Mesenchymal stem cell (in vitro differentiated cells and primary cell): ENCODE results near the gene OR8D1.

Experiments
- DNase-seq: peaks from one replicate; pipeline ENCODE4 v3.0.0-alpha.2; 2013
- H2AFZ ChIP-seq: one replicate; pipeline ENCODE4 v1.6.1; 2013; ENCODE audit warnings: low read depth, mild to moderate bottlenecking, control low read depth, inconsistent platforms, low read length, moderate library complexity
- H2AK5ac ChIP-seq: 2 replicates; pipeline ENCODE4 v1.6.1; 2013; ENCODE audit warnings: low read length, moderate library complexity, mild to moderate bottlenecking, inconsistent platforms; ENCODE audit not compliant: severe bottlenecking
- H2BK120ac ChIP-seq: one replicate; pipeline ENCODE4 v1.6.1; 2013; ENCODE audit warnings: low read depth, mild to moderate bottlenecking, inconsistent platforms, low read length, moderate library complexity
- H2BK12ac ChIP-seq, 2 experiments: one replicate each; pipeline ENCODE4 v1.6.1; 2013; ENCODE audit warnings: inconsistent platforms in 2 of 2, low read length in 2 of 2, mild to moderate bottlenecking in 2 of 2, moderate library complexity in 2 of 2, control low read depth in 1 of 2
- H2BK15ac ChIP-seq: one replicate; pipeline ENCODE4 v1.6.1; 2013; ENCODE audit warnings: mild to moderate bottlenecking, low read depth, inconsistent platforms; ENCODE audit not compliant: poor library complexity, severe bottlenecking
- H2BK5ac ChIP-seq: 2 replicates; pipeline ENCODE4 v1.6.1; 2013; ENCODE audit warnings: low read depth, mild to moderate bottlenecking, low read length, control low read depth, inconsistent platforms; ENCODE audit not compliant: poor library complexity, severe bottlenecking
- H3K14ac ChIP-seq, 2 experiments: one replicate each; pipeline ENCODE4 v1.6.1; 2013; ENCODE audit warnings: inconsistent platforms in 2 of 2, low read length in 2 of 2, control low read depth in 1 of 2, mild to moderate bottlenecking in 1 of 2, moderate library complexity in 1 of 2
- H3K18ac ChIP-seq, 2 experiments: one replicate each; pipeline ENCODE4 v1.6.1; 2013; ENCODE audit warnings: inconsistent platforms in 2 of 2, low read length in 2 of 2, control low read depth in 1 of 2, low read depth in 1 of 2, mild to moderate bottlenecking in 1 of 2
- H3K23ac ChIP-seq, 2 experiments: one replicate each; pipeline ENCODE4 v1.6.1; 2013; ENCODE audit warnings: inconsistent platforms in 2 of 2, low read length in 2 of 2, mild to moderate bottlenecking in 2 of 2, moderate library complexity in 2 of 2, control low read depth in 1 of 2
- H3K27ac ChIP-seq: 2 replicates; pipeline ENCODE4 v1.5.1; 2013; ENCODE audit warnings: mild to moderate bottlenecking, moderate library complexity, low read length, control low read depth, inconsistent platforms; ENCODE audit not compliant: poor library complexity, severe bottlenecking
- H3K27me3 ChIP-seq, 2 experiments: 2 replicates each; pipeline versions ENCODE4 v1.6.1 to v1.7.0; 2013; ENCODE audit warnings: low read length in 2 of 2, mild to moderate bottlenecking in 2 of 2, moderate library complexity in 2 of 2, control low read depth in 1 of 2, inconsistent platforms in 1 of 2; ENCODE audit not compliant: control insufficient read depth in 1 of 2, insufficient read depth in 1 of 2
- H3K36me3 ChIP-seq, 2 experiments: 2 replicates each; pipeline versions ENCODE4 v1.6.1 to v1.7.0; 2013; ENCODE audit warnings: low read length in 2 of 2, control low read depth in 1 of 2, inconsistent platforms in 1 of 2, low read depth in 1 of 2, mild to moderate bottlenecking in 1 of 2; ENCODE audit not compliant: insufficient read depth in 2 of 2, control insufficient read depth in 1 of 2
- H3K4ac ChIP-seq, 2 experiments: one replicate each; pipeline ENCODE4 v1.6.1; 2013; ENCODE audit warnings: inconsistent platforms in 2 of 2, low read length in 2 of 2, mild to moderate bottlenecking in 2 of 2, moderate library complexity in 2 of 2, control low read depth in 1 of 2, low read depth in 1 of 2
- H3K4me1 ChIP-seq: 2 replicates; pipeline ENCODE4 v1.6.1; 2013; ENCODE audit warnings: low read depth, low read length, control low read depth; ENCODE audit not compliant: control insufficient read depth, insufficient read depth
- H3K4me2 ChIP-seq: 2 replicates; pipeline ENCODE4 v1.6.1; 2013; ENCODE audit warnings: low read length, mild to moderate bottlenecking, inconsistent platforms; ENCODE audit not compliant: poor library complexity, severe bottlenecking
- H3K4me3 ChIP-seq, 2 experiments: 2 replicates each; pipeline versions ENCODE4 v1.5.1 to v1.7.0; 2013; ENCODE audit warnings: low read length in 2 of 2, mild to moderate bottlenecking in 2 of 2, control low read depth in 1 of 2, low read depth in 1 of 2; ENCODE audit not compliant: insufficient read depth in 1 of 2
- H3K79me1 ChIP-seq: replicated peaks from 2 replicates; pipeline ENCODE4 v1.6.1; 2013; ENCODE audit warnings: mild to moderate bottlenecking, control low read depth, low read length, inconsistent platforms; ENCODE audit not compliant: poor library complexity, severe bottlenecking
- H3K9ac ChIP-seq: 2 replicates; pipeline ENCODE4 v1.7.0; 2013; ENCODE audit warnings: mild to moderate bottlenecking, low read length, moderate library complexity
- H3K9me3 ChIP-seq: 2 replicates; pipeline ENCODE4 v1.7.0; 2013; ENCODE audit warnings: mild to moderate bottlenecking, low read length; ENCODE audit not compliant: control insufficient read depth
- H4K8ac ChIP-seq: one replicate; pipeline ENCODE4 v1.6.1; 2013; ENCODE audit warnings: inconsistent platforms, mild to moderate bottlenecking, low read length, moderate library complexity
- H4K91ac ChIP-seq: one replicate; pipeline ENCODE4 v1.6.1; 2013; ENCODE audit warnings: mild to moderate bottlenecking, low read length, inconsistent platforms
- WGBS: methylation state at CpG from one replicate; pipeline ENCODE4 v1.1.7; 2013; ENCODE audit warnings: mixed read lengths; 5-methylcytosine and 5-hydroxymethylcytosine counted together

OR8D1 gene

DNA sequence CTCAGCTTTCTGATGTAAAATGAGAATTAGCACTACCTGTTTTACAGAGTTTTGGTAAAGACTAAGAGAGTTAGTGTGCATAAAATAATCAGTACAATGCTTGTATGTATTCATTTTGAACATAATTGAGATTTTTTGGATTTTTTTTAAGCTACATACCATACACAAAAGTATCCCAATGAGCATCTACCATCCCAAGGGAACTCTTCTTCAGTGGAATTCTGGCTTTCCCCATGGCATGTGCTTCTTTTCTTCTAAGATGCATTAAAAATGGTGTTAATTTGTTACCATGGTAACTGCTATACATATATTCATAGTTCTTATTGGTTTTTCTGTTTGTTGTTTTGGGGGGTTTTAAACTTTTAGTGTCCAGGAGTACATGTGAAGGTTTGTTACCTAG is 17.7 kb downstream of the OR8D1 start:
- H3K23ac ChIP-seq: no peak overlapping the region
- DNase-seq: no peak
- no peak overlapping the region for H3K9ac ChIP-seq
- H3K36me3 ChIP-seq: no peaks in the 10 kb centered on the region
- no peak overlapping the region for H2BK12ac ChIP-seq
- no peak overlapping the region for H4K91ac ChIP-seq
- no peak overlapping the region for H3K27ac ChIP-seq
- H2AFZ ChIP-seq: no peak overlapping the region
- H3K18ac ChIP-seq: no peak overlapping the region
- H3K9me3 ChIP-seq: peaks cover 2% of the 10 kb centered on the region
- no peak overlapping the region for H2BK5ac ChIP-seq
- H4K8ac ChIP-seq: no peak overlapping the region
- no peak overlapping the region for H2BK15ac ChIP-seq
- no peaks in the 10 kb centered on the region for H3K4me1 ChIP-seq
- no peak overlapping the region for H2BK120ac ChIP-seq
- H3K14ac ChIP-seq: no peak overlapping the region
- no peak overlapping the region for H3K4me3 ChIP-seq
- no peak overlapping the region for H3K4me2 ChIP-seq
- no peaks in the 10 kb centered on the region for H3K27me3 ChIP-seq
- H3K79me1 ChIP-seq: no peaks in the 10 kb centered on the region
- no peak overlapping the region for H2AK5ac ChIP-seq
- no peak overlapping the region for H3K4ac ChIP-seq

DNA sequence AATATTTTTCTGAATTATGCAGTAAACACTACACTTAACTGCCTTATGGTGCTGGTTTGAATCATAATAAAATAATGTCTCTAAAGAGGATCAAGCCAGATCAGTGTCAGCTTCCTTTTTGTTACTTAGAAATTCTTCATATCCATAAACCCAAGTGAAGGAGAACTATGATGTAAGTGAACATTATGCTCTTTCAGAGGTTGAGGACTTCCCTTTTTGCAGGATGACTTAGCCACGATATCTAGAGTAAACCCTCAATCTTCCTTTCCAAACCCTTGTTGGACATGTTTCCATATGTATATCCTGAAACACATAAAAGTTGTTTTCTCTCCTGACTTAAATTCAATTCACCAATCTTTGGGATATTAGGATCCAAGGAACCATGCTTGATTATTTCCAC is 19.1 kb downstream of the OR8D1 start:
- WGBS: 86% methylated on average over 1 of the region's 1 CpG

DNA sequence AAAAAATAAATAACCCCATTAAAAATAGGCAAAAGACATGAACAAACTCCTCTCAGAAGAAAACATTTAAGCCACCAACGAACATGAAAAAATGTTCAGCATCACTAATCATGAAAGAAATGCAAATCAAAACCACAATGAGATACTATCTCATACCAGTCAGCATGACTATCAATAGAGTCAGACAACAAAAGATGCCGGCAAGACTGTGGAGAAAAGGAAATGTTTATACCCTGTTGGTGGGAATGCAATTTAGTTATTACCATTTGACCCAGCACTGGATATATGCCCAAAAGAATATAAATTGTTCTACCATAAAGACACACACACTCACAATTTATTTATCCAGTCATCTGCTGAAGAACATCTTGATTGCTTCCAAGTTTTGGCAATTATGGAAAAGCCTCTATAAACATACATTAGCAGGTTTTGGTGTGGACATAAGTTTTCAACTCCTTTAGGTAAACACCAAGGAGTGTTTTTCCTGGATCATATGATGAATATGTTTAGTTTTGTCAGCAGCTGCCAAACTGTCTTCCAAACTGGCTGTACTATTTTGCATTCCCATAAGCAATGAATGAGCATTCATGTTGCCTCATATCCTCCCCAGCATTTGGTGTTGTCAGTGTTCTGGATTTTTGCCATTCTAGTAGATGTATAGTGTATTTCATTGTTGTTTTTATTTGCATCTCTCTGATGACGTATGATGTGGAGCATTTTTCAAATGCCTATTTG is 28.0 kb downstream of the OR8D1 start:
- no peak overlapping the region for H3K4ac ChIP-seq
- H4K8ac ChIP-seq: no peak overlapping the region
- no peaks in the 10 kb centered on the region for H3K36me3 ChIP-seq
- no peak overlapping the region for H2AK5ac ChIP-seq
- no peak overlapping the region for H3K14ac ChIP-seq
- no peak overlapping the region for H3K27ac ChIP-seq
- no peaks in the 10 kb centered on the region for H3K27me3 ChIP-seq
- H3K4me2 ChIP-seq: no peak overlapping the region
- DNase-seq: peak; percentile 86
- peaks cover 5% of the 10 kb centered on the region for H3K9me3 ChIP-seq
- no peak overlapping the region for H2BK5ac ChIP-seq
- H2AFZ ChIP-seq: no peak overlapping the region
- H3K4me3 ChIP-seq: no peak overlapping the region
- H2BK15ac ChIP-seq: no peak overlapping the region
- no peak overlapping the region for H4K91ac ChIP-seq
- WGBS: 30% methylated on average over 2 of the region's 3 CpGs
- no peak overlapping the region for H2BK12ac ChIP-seq
- H3K23ac ChIP-seq: no peak overlapping the region
- H3K4me1 ChIP-seq: no peaks in the 10 kb centered on the region
- no peak overlapping the region for H3K9ac ChIP-seq
- no peak overlapping the region for H2BK120ac ChIP-seq
- H3K18ac ChIP-seq: no peak overlapping the region
- no peaks in the 10 kb centered on the region for H3K79me1 ChIP-seq

More for the DNA sequence above, 19.1 kb downstream of the OR8D1 start:
- Histone ChIP-seq H2AFZ (no peak overlapping the region), H2AK5ac (no peak overlapping the region), H2BK15ac (no peak overlapping the region), H3K9ac (no peak overlapping the region), H3K9me3 (peaks cover 9% of the 10 kb centered on the region), H3K4me2 (no peak overlapping the region), H3K4ac (no peak overlapping the region), H4K91ac (no peak overlapping the region), H3K23ac (no peak overlapping the region), H3K4me3 (no peak overlapping the region), H3K18ac (no peak overlapping the region), H3K27me3 (no peaks in the 10 kb centered on the region), H3K14ac (no peak overlapping the region), H2BK120ac (no peak overlapping the region), H2BK12ac (no peak overlapping the region), H2BK5ac (no peak overlapping the region), H3K79me1 (no peaks in the 10 kb centered on the region), H4K8ac (no peak overlapping the region), H3K4me1 (no peaks in the 10 kb centered on the region), H3K27ac (no peak overlapping the region), H3K36me3 (no peaks in the 10 kb centered on the region)
- no peak for DNase-seq

DNA sequence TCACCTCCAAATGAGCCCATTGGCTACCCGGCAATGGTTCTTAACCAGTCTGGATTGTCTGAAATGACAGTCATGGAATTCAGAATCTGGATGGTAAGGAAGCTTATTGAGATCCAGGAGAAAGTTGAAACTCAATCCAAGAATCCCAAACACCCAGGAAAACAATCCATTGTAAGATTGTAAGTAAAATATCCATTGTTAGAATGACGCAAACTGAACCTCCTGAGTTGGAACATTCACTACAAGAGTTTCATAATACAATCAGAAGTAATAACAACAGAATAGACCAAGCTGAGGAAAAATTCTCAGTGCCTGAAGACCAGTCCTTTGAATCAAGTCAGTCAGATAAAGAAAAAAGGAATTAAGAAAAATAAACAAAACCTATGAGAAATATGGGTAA is 35.5 kb downstream of the OR8D1 start:
- H4K91ac ChIP-seq: no peak overlapping the region
- H3K4ac ChIP-seq: peak overlapping the region in 1 of 2 experiments; percentile 100
- H3K4me2 ChIP-seq: no peak overlapping the region
- H3K9me3 ChIP-seq: peaks cover 3% of the 10 kb centered on the region
- H3K79me1 ChIP-seq: no peaks in the 10 kb centered on the region
- H3K36me3 ChIP-seq: no peaks in the 10 kb centered on the region
- H3K27ac ChIP-seq: no peak overlapping the region
- H2BK15ac ChIP-seq: no peak overlapping the region
- H3K4me1 ChIP-seq: no peaks in the 10 kb centered on the region
- no peak overlapping the region for H2BK5ac ChIP-seq
- WGBS: 100% methylated on average over 1 of the region's 2 CpGs
- H2BK12ac ChIP-seq: peak overlapping the region in 1 of 2 experiments; percentile 71
- no peak overlapping the region for H3K4me3 ChIP-seq
- no peak overlapping the region for H2BK120ac ChIP-seq
- no peak overlapping the region for H3K23ac ChIP-seq
- H3K14ac ChIP-seq: no peak overlapping the region
- H3K18ac ChIP-seq: peak overlapping the region in 1 of 2 experiments; percentile 79
- no peak overlapping the region for H2AFZ ChIP-seq
- no peak overlapping the region for H2AK5ac ChIP-seq
- no peak overlapping the region for H4K8ac ChIP-seq
- DNase-seq: no peak
- H3K27me3 ChIP-seq: no peaks in the 10 kb centered on the region
- no peak overlapping the region for H3K9ac ChIP-seq
